A673 (cell line): ENCODE results near the gene TTLL6. TPM values are rescaled to one million over a fixed set of nuclear protein-coding genes. Genes with fewer than 3 reads are reported as not detected.

Experiments used
- BruUV-seq: library from RNA; stranded (reverse); fragments of 400-500 nt; replicated peaks from 2 replicates; lab custom pipeline; 2021; lab: Mats Ljungman, UMichigan
- CTCF ChIA-PET: fragments of 300-600 bp; sonication (Branson Sonifier 250); formaldehyde crosslinking; loops from one replicate; lab custom pipeline; 2022; ENCODE audit warnings: antibody characterized with exemption; lab: Charles Lee
- POLR2A ChIA-PET: fragments of 300-600 bp; sonication (Branson Sonifier 250); formaldehyde crosslinking; loops from one replicate; lab custom pipeline; 2022; ENCODE audit warnings: antibody characterized with exemption; ENCODE audit not compliant: low non-redundant PET; lab: Charles Lee
- DNase-seq: peaks from one replicate; pipeline ENCODE4 v3.0.0-alpha.2; 2015; ENCODE audit warnings: low spot score
- H3K27ac ChIP-seq: fragments of 200-600 bp; sonication (generic); 2 replicates; pipeline ENCODE4 v1.5.1; 2016; ENCODE audit warnings: mixed run types, low read depth, mild to moderate bottlenecking, mixed read lengths, antibody characterized with exemption, low read length; ENCODE audit not compliant: poor library complexity, severe bottlenecking
- H3K27me3 ChIP-seq: fragments of 200-600 bp; sonication (generic); replicated peaks from 2 replicates; pipeline ENCODE4 v1.6.1; 2017; ENCODE audit warnings: mixed run types, low read depth, mild to moderate bottlenecking, mixed read lengths, antibody characterized with exemption, low read length; ENCODE audit not compliant: insufficient read depth, poor library complexity
- H3K36me3 ChIP-seq: fragments of 200-600 bp; sonication (generic); 2 replicates; pipeline ENCODE4 v1.6.1; 2016; ENCODE audit warnings: mixed run types, mild to moderate bottlenecking, mixed read lengths, antibody characterized with exemption, low read length; ENCODE audit not compliant: insufficient read depth, poor library complexity, severe bottlenecking
- H3K4me1 ChIP-seq: fragments of 200-600 bp; sonication (generic); 2 replicates; pipeline ENCODE4 v1.6.1; 2017; ENCODE audit warnings: mixed run types, mild to moderate bottlenecking, mixed read lengths, antibody characterized with exemption, low read length; ENCODE audit not compliant: insufficient read depth, poor library complexity, severe bottlenecking
- H3K4me3 ChIP-seq: fragments of 200-600 bp; sonication (generic); 2 replicates; pipeline ENCODE4 v1.5.1; 2016; ENCODE audit warnings: low read depth, mixed run types, mild to moderate bottlenecking, mixed read lengths, low read length; ENCODE audit not compliant: poor library complexity, severe bottlenecking
- H3K9me3 ChIP-seq: fragments of 200-600 bp; sonication (generic); 2 replicates; pipeline ENCODE4 v1.6.1; 2016; ENCODE audit warnings: mixed run types, low read depth, mild to moderate bottlenecking, mixed read lengths, antibody characterized with exemption, low read length; ENCODE audit not compliant: poor library complexity, severe bottlenecking
- EZH2 ChIP-seq: fragments of 200-600 bp; sonication (generic); IDR thresholded peaks from 2 replicates; pipeline ENCODE4 v1.6.1; 2017; ENCODE audit warnings: borderline replicate concordance, low read depth, mild to moderate bottlenecking, mixed read lengths, antibody characterized with exemption, low read length; ENCODE audit not compliant: poor library complexity, severe bottlenecking
- intact Hi-C: fragments of 100-400 bp; cut with micrococcal nuclease; formaldehyde crosslinking; loops from one replicate; pipeline ENCODE4 v1.10.0; 2022; ENCODE audit not compliant: unreplicated experiment
- total RNA-seq: library from RNA; stranded (reverse); gene quantifications from 2 replicates; pipeline ENCODE4 v1.2.3, GENCODE V29; 2021
- TF ChIP-seq, protein P1 (sequence below): fragments of 300-800, 200-600 bp; sonication (generic); conservative IDR thresholded peaks from 2 replicates; pipeline ENCODE4 v1.5.1; 2017; ENCODE audit warnings: low read depth, mild to moderate bottlenecking, antibody characterized with exemption, low read length, moderate library complexity, mixed read lengths

The TTLL6 gene
- total RNA-seq, 1 experiment from 2014 or later = 2.3 TPM

DNA sequence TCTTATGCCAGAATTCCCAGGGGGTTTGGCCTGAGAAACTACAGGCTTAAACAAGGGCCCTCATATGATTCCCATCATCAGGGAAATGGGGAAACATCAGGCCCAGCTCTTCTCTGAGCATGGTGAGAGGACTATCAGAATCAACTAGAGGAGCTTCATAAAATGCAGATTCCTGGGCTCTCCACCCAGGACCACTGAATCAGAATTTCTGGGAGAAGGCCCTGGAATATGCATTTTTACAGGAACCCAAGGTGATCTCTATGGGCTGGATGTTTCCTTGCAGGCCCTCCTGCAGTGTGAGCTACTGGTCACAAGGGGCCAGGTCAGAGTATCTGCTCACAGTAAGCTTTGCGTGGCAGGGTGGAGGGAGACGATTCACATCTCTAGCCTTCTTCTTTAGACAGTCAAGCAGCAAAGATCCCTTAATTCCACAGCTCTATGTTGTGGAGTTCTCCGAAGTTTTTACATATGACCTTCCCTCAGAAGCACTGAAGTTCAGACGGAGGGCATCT is 49.7 kb downstream of the TTLL6 start:
- Histone ChIP-seq H3K4me1 (peaks cover 8% of the 10 kb centered on the region), H3K4me3 (no peak overlapping the region), H3K36me3 (no peaks in the 10 kb centered on the region), H3K9me3 (no peaks in the 10 kb centered on the region), H3K27me3 (no peaks in the 10 kb centered on the region), H3K27ac (no peak overlapping the region)
- BruUV-seq = no TSS peak
- TF ChIP-seq EZH2 = no peak
- TF ChIP-seq, protein P1, sequence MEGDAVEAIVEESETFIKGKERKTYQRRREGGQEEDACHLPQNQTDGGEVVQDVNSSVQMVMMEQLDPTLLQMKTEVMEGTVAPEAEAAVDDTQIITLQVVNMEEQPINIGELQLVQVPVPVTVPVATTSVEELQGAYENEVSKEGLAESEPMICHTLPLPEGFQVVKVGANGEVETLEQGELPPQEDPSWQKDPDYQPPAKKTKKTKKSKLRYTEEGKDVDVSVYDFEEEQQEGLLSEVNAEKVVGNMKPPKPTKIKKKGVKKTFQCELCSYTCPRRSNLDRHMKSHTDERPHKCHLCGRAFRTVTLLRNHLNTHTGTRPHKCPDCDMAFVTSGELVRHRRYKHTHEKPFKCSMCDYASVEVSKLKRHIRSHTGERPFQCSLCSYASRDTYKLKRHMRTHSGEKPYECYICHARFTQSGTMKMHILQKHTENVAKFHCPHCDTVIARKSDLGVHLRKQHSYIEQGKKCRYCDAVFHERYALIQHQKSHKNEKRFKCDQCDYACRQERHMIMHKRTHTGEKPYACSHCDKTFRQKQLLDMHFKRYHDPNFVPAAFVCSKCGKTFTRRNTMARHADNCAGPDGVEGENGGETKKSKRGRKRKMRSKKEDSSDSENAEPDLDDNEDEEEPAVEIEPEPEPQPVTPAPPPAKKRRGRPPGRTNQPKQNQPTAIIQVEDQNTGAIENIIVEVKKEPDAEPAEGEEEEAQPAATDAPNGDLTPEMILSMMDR = no peak
- CTCF ChIA-PET = no interaction called here
- intact Hi-C loops = no loop called here
- POLR2A ChIA-PET = no interaction called here
- no peak for DNase-seq

DNA sequence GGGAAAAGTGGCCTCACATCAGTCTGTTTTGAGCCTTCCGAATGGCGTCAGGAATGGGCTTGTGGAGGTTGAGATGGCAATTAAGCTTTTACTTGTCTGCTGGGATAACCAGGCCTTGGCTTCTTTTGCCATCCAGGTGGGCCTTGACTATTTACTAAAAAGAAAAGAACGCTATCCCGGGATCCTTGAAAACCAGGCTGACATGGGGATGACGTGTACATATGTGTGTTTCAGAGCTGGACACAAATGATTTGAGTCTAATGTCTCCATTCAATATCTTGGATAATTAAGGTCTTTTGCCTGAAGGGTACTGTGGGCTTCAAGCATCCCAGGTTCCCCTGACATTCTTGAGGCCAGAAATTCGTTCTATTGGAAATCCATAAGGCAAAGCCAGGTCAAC is 55.9 kb downstream of the TTLL6 start:
- no peaks in the 10 kb centered on the region for H3K27me3 ChIP-seq
- CTCF ChIA-PET = no interaction called here
- intact Hi-C loops = no loop called here
- DNase-seq = no peak
- H3K36me3 ChIP-seq = no peaks in the 10 kb centered on the region
- peaks cover 5% of the 10 kb centered on the region for H3K4me1 ChIP-seq
- no peaks in the 10 kb centered on the region for H3K9me3 ChIP-seq
- POLR2A ChIA-PET = no interaction called here
- no peak overlapping the region for H3K27ac ChIP-seq
- BruUV-seq = no TSS peak
- H3K4me3 ChIP-seq = no peak overlapping the region
- TF ChIP-seq EZH2 = no peak
- TF ChIP-seq, protein P1 = no peak

DNA sequence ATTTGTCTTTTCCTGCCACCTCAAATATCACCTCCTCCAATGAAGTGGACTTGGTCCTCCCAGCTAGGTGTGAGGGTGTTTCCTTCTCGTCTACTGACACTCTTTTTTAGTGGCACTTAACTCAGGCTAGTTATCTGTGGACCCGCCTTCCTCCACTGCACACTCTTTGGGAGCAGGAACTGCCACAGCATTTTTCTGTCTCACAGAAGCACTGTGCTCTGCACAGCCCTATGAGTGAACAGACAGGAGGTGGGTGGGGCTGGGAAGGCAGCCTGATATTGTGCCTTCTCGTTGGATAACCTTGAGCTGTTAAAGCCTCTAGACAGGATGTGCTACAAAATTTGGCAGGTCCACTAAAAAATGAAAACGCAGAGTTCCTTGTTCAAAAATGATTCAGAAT is 56.6 kb downstream of the TTLL6 start:
- Histone ChIP-seq H3K4me1 (peaks cover 5% of the 10 kb centered on the region), H3K36me3 (no peaks in the 10 kb centered on the region), H3K27me3 (no peaks in the 10 kb centered on the region), H3K9me3 (no peaks in the 10 kb centered on the region), H3K4me3 (no peak overlapping the region), H3K27ac (no peak overlapping the region)
- BruUV-seq = no TSS peak
- CTCF ChIA-PET = no interaction called here
- DNase-seq = no peak
- TF ChIP-seq EZH2 = no peak
- TF ChIP-seq, protein P1 = no peak
- POLR2A ChIA-PET = no interaction called here
- intact Hi-C loops = no loop called here
